SU-DHL-6 (cell line): ENCODE results near the gene PRMT1.
"Not testable (repeated sequence)": the region's sequence is repeated elsewhere in the genome, so short reads cannot be mapped to it uniquely, and the experiment has no call there.

Experiments
- H2AFZ ChIP-seq: fragments of 200-600 bp; sonication (generic); 2 replicates; pipeline ENCODE4 v1.6.1; 2014; ENCODE audit warnings: low read depth, mild to moderate bottlenecking, moderate library complexity, mixed read lengths, antibody characterized with exemption, low read length; ENCODE audit not compliant: severe bottlenecking
- H3F3A ChIP-seq: fragments of 200-600 bp; shearing (Covaris generic); 2 replicates; pipeline ENCODE4 v1.6.0; 2016; ENCODE audit warnings: antibody characterized with exemption, mild to moderate bottlenecking; ENCODE audit not compliant: insufficient read depth
- H3K27ac ChIP-seq: fragments of 200-600 bp; sonication (generic); 2 replicates; pipeline ENCODE4 v1.5.1; 2016; ENCODE audit warnings: low read depth, mild to moderate bottlenecking, low read length, moderate library complexity, mixed read lengths
- H3K27me3 ChIP-seq: fragments of 200-600 bp; sonication (generic), shearing (Covaris generic); 2 replicates; pipeline ENCODE4 v1.6.0; 2014; ENCODE audit warnings: mild to moderate bottlenecking, low read length
- H3K36me3 ChIP-seq: fragments of 200-600 bp; sonication (generic); 2 replicates; pipeline ENCODE4 v1.6.1; 2014; ENCODE audit warnings: mild to moderate bottlenecking, low read length, mixed read lengths
- H3K4me2 ChIP-seq: fragments of 300-600, 200-600 bp; shearing (Covaris generic), sonication (generic); 2 replicates; pipeline ENCODE4 v1.6.0; 2014; ENCODE audit warnings: low read length, low read depth, mild to moderate bottlenecking; ENCODE audit not compliant: poor library complexity, severe bottlenecking
- H3K4me3 ChIP-seq: fragments of 200-600 bp; sonication (generic); 2 replicates; pipeline ENCODE4 v1.5.1; 2014; ENCODE audit warnings: antibody characterized with exemption, low read length, mild to moderate bottlenecking, mixed read lengths; ENCODE audit not compliant: insufficient read depth, poor library complexity, severe bottlenecking
- H3K79me2 ChIP-seq: fragments of 200-600 bp; sonication (generic); 2 replicates; pipeline ENCODE4 v1.6.1; 2014; ENCODE audit warnings: mild to moderate bottlenecking, low read length, moderate library complexity; ENCODE audit not compliant: insufficient read depth
- H3K9ac ChIP-seq: fragments of 200-600 bp; sonication (generic); 2 replicates; pipeline ENCODE4 v1.7.0; 2014; ENCODE audit warnings: mild to moderate bottlenecking, low read length
- H3K9me2 ChIP-seq: fragments of 200-600 bp; sonication (generic); replicated peaks from 2 replicates; pipeline ENCODE4 v1.6.1; 2014; ENCODE audit warnings: low read length; ENCODE audit not compliant: insufficient read depth
- H3K9me3 ChIP-seq: fragments of 200-600 bp; sonication (generic); 2 replicates; pipeline ENCODE4 v1.6.1; 2014; ENCODE audit warnings: low read length, mixed read lengths; ENCODE audit not compliant: insufficient read depth
- H4K20me1 ChIP-seq: fragments of 200-600 bp; sonication (generic); 2 replicates; pipeline ENCODE4 v1.6.1; 2014; ENCODE audit warnings: low read depth, mild to moderate bottlenecking, antibody characterized with exemption, low read length, moderate library complexity, mixed read lengths
- EZH2phosphoT487 ChIP-seq: fragments of 200-600 bp; sonication (generic), shearing (Covaris generic); conservative IDR thresholded peaks from 2 replicates; pipeline ENCODE4 v1.6.1; 2018; ENCODE audit warnings: mild to moderate bottlenecking, antibody characterized with exemption, low read length, moderate library complexity, mixed read lengths
- TF ChIP-seq, protein P1 (sequence below): fragments of 200-600 bp; sonication (generic); IDR thresholded peaks from one replicate; pipeline ENCODE4 v1.5.1; 2017; ENCODE audit warnings: antibody characterized with exemption, mild to moderate bottlenecking, low read length, moderate library complexity; ENCODE audit not compliant: insufficient read depth, poor library complexity, severe bottlenecking

The PRMT1 gene

DNA sequence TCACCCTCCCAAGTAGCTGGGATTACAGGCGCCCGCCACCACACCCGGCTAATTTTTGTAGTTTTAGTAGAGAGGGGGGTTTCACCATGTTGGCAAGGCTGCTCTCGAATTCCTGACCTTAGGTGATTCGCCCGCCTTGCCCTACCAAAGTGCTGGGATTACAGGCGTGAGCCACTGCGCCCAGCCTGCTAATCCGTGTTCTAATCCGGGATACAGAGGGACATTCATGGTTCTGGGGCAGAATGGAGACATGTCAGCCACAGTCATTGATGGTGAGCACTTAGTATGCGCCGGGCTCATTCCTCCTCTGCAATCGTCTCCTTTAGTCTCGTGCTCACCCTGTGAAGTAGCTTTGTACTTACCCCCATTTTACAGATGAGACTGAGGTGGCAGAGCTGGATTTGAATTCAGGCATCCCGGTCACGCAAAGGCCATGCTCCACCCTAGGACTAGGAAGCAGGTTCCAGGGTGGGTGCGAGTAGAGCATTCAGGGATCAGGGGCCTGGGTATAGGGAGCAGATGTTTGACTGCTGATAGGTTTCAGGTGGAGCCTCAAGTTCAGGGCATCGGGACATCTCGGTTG lies 45.4 kb upstream of the PRMT1 start:
- Histone ChIP-seq H3K79me2 (no peaks in the 10 kb centered on the region), H3K9me3 (no peaks in the 10 kb centered on the region), H3K4me2 (no peak overlapping the region), H4K20me1 (no peaks in the 10 kb centered on the region), H3K4me3 (no peak overlapping the region), H3K27ac (no peak overlapping the region), H3K36me3 (no peaks in the 10 kb centered on the region), H3K9me2 (no peaks in the 10 kb centered on the region), H3K9ac (no peak overlapping the region), H3F3A (no peaks in the 10 kb centered on the region), H2AFZ (no peak overlapping the region), H3K27me3 (no peaks in the 10 kb centered on the region)
- TF ChIP-seq EZH2phosphoT487, result no peak
- TF ChIP-seq, protein P1, sequence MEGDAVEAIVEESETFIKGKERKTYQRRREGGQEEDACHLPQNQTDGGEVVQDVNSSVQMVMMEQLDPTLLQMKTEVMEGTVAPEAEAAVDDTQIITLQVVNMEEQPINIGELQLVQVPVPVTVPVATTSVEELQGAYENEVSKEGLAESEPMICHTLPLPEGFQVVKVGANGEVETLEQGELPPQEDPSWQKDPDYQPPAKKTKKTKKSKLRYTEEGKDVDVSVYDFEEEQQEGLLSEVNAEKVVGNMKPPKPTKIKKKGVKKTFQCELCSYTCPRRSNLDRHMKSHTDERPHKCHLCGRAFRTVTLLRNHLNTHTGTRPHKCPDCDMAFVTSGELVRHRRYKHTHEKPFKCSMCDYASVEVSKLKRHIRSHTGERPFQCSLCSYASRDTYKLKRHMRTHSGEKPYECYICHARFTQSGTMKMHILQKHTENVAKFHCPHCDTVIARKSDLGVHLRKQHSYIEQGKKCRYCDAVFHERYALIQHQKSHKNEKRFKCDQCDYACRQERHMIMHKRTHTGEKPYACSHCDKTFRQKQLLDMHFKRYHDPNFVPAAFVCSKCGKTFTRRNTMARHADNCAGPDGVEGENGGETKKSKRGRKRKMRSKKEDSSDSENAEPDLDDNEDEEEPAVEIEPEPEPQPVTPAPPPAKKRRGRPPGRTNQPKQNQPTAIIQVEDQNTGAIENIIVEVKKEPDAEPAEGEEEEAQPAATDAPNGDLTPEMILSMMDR, result no peak

DNA sequence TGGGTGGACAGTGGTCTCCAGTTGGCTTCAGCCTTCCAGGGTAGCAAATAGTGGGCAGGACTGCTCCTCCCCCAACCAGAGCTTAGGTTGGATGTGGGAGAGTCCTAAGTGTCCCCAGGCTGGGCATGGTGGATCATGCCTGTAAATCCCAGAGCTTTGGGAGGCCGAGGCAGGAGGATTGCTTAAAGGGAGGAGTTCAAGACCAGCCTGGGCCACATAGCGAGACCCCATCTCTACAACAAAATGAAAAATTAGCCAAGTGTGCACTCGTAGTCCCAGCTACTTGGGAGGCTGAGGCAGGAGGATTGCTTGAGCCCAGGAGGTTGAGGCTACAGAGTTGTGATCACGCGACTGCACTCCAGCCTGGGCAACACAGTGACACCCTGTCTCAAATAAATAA lies 44.5 kb upstream of the PRMT1 start:
- H3K4me3 ChIP-seq, result no peak overlapping the region

DNA sequence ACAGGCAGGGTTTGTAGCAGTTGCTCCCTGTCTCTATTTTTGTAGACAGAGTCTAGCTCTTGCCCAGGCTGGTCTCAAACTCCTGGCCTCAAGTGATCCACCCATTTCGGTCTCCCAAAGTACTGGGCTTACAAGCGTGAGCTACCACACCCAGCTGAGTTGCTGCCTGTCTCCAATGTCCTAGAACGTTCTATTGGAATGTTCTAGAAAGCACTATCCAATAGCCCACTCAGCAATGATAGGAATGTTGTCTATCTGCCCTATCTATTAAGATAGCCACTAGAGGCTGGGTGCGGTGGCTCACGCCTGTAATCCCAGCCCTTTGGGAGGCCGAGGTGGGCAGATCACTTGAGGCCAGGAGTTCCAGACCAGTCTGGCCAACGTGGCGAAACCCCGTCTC lies 43.8 kb upstream of the PRMT1 start:
- H3K27ac ChIP-seq, H3K9ac ChIP-seq: not testable (repeated sequence)

More for the DNA sequence above, 44.5 kb upstream of the PRMT1 start:
- Histone ChIP-seq H3K9me3 (no peaks in the 10 kb centered on the region), H3K4me2 (no peak overlapping the region), H3K79me2 (no peaks in the 10 kb centered on the region), H3K27me3 (no peaks in the 10 kb centered on the region), H3K9ac (no peak overlapping the region), H4K20me1 (no peaks in the 10 kb centered on the region), H3K9me2 (no peaks in the 10 kb centered on the region), H3F3A (no peaks in the 10 kb centered on the region), H3K27ac (no peak overlapping the region), H2AFZ (no peak overlapping the region), H3K36me3 (no peaks in the 10 kb centered on the region)
- TF ChIP-seq EZH2phosphoT487, result no peak
- TF ChIP-seq, protein P1, result no peak

DNA sequence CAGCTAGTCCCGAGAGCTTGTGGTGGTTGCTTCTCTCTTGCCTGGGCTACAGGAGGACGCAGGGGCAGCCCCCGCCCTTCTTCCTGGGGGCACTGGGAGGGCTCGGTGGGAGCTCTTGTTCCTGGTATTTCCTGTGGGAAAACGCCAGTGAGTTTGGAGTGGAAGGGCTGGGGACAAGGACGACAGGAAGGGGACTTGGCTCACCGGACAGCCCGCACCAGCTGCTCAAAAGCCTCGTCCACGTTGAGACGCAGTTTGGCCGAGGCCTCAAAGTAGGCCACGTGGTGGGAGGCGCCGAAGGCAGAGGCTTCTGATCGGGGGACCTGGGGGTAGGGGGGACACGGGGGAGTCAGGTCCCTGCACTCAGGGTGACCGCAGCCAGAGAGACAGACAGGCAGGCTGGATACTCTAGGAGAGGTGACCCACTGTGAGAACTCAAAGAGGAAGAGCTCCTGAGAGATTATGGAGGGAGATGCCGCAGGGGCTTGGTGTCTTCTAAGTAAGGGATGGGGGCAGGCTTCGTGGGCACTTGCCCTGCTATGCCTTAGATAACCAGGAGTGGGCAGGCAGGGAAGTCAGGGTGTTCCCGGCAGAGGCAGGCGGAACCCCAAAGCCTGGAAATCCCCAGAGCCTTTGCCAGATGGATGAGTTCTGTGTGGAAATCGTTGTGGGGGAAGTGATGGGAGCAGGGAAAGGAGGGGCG lies 41.4 kb upstream of the PRMT1 start:
- Histone ChIP-seq H3K4me3 (no peak overlapping the region), H3F3A (0 out of 2 replicates have a peak, but pooled peaks cover 1% of the 10 kb centered on the region), H3K27me3 (no peaks in the 10 kb centered on the region), H3K4me2 (no peak overlapping the region), H3K9ac (no peak overlapping the region), H3K27ac (no peak overlapping the region), H3K79me2 (no peaks in the 10 kb centered on the region), H3K36me3 (no peaks in the 10 kb centered on the region), H3K9me2 (no peaks in the 10 kb centered on the region), H4K20me1 (no peaks in the 10 kb centered on the region), H3K9me3 (no peaks in the 10 kb centered on the region), H2AFZ (no peak overlapping the region)
- TF ChIP-seq, protein P1, result no peak
- TF ChIP-seq EZH2phosphoT487, result no peak

More for the DNA sequence above, 43.8 kb upstream of the PRMT1 start:
- H2AFZ ChIP-seq, H3K9me2 ChIP-seq, H4K20me1 ChIP-seq, H3K36me3 ChIP-seq, H3K27me3 ChIP-seq, H3K79me2 ChIP-seq, H3K4me2 ChIP-seq, H3K4me3 ChIP-seq, H3F3A ChIP-seq, H3K9me3 ChIP-seq: not testable (repeated sequence)
